WTC11 (cell line): ENCODE results near the gene SMIM3. TPM values are rescaled to one million over a fixed set of nuclear protein-coding genes. Genes with fewer than 3 reads are reported as not detected.

ENCODE experiments used
- ATAC-seq: fragments of 200-7000 bp; cut with Tn5 transposase; 2 replicates; pipeline ENCODE4 v1.10.0; 2021; ENCODE audit warnings: mild to moderate bottlenecking, moderate library complexity
- CTCF ChIA-PET: fragments of 300-600 bp; sonication (Branson Sonifier 250); formaldehyde crosslinking; loops from one replicate; lab custom pipeline; 2021; ENCODE audit warnings: antibody characterized with exemption; lab: Charles Lee
- POLR2A ChIA-PET: fragments of 350-600 bp; sonication (Branson Sonifier 250); formaldehyde crosslinking; loops from one replicate; lab custom pipeline; 2021; ENCODE audit warnings: antibody characterized with exemption; lab: Charles Lee
- DNase-seq: peaks from one replicate; pipeline ENCODE4 v3.0.0; 2021; ENCODE audit warnings: low spot score
- H3K27ac Mint-ChIP-seq: 2 replicates; pipeline ENCODE4 v1.8.0; 2021; ENCODE audit warnings: mixed read lengths
- H3K27me3 Mint-ChIP-seq: 2 replicates; pipeline ENCODE4 v1.8.0; 2021; ENCODE audit warnings: low read depth, mild to moderate bottlenecking, moderate library complexity, mixed read lengths
- H3K36me3 Mint-ChIP-seq: 2 replicates; pipeline ENCODE4 v1.8.0; 2021; ENCODE audit warnings: mixed read lengths
- H3K4me1 Mint-ChIP-seq: 2 replicates; pipeline ENCODE4 v1.8.0; 2022; ENCODE audit warnings: mixed read lengths
- H3K4me3 Mint-ChIP-seq: 2 replicates; pipeline ENCODE4 v1.8.0; 2021; ENCODE audit warnings: mild to moderate bottlenecking, moderate library complexity, mixed read lengths
- H3K9me3 Mint-ChIP-seq: 2 replicates; pipeline ENCODE4 v1.8.0; 2021; ENCODE audit warnings: mixed read lengths
- ATF1 ChIP-seq: sonication (generic); formaldehyde crosslinking; IDR thresholded peaks from 2 replicates; pipeline ENCODE4 v1.8.1; 2023; ENCODE audit warnings: mild to moderate bottlenecking, moderate library complexity, missing genetic modification reagents
- EMX1 ChIP-seq: fragments of 250-450 bp; sonication (Bioruptor Pico); IDR thresholded peaks from 2 replicates; pipeline ENCODE4 v1.8.0; 2021; ENCODE audit warnings: mild to moderate bottlenecking
- HMGA2 ChIP-seq: fragments of 250-450 bp; sonication (Bioruptor Pico); IDR thresholded peaks from 2 replicates; pipeline ENCODE4 v1.4.0; 2021; ENCODE audit warnings: mild to moderate bottlenecking, moderate library complexity
- KAT7 ChIP-seq: sonication (generic); formaldehyde crosslinking; IDR thresholded peaks from 2 replicates; pipeline ENCODE4 v1.8.1; 2023; ENCODE audit warnings: missing genetic modification reagents, mild to moderate bottlenecking, borderline replicate concordance
- NFE2L1 ChIP-seq: sonication (generic); formaldehyde crosslinking; IDR thresholded peaks from 2 replicates; pipeline ENCODE4 v1.8.1; 2023; ENCODE audit warnings: missing genetic modification reagents
- PRRX2 ChIP-seq: fragments of 250-450 bp; sonication (Bioruptor Pico); IDR thresholded peaks from 2 replicates; pipeline ENCODE4 v1.8.0; 2021; ENCODE audit warnings: mild to moderate bottlenecking
- RORB ChIP-seq: fragments of 250-450 bp; sonication (Bioruptor Pico); IDR thresholded peaks from 2 replicates; pipeline ENCODE4 v1.9.0; 2021; ENCODE audit warnings: mild to moderate bottlenecking
- SMAD4 ChIP-seq: sonication (generic); formaldehyde crosslinking; IDR thresholded peaks from 2 replicates; pipeline ENCODE4 v1.8.0; 2022; ENCODE audit warnings: mild to moderate bottlenecking, missing genetic modification reagents
- ZNF138 ChIP-seq: sonication (generic); formaldehyde crosslinking; conservative IDR thresholded peaks from 2 replicates; pipeline ENCODE4 v1.8.1; 2022; ENCODE audit warnings: mild to moderate bottlenecking, moderate library complexity, missing genetic modification reagents
- ZNF423 ChIP-seq: fragments of 250-450 bp; sonication (Bioruptor Pico); IDR thresholded peaks from 2 replicates; pipeline ENCODE4 v2.1.2; 2022; ENCODE audit warnings: mild to moderate bottlenecking, moderate library complexity
- total RNA-seq: library from RNA; stranded (reverse); gene quantifications from 3 replicates; pipeline ENCODE4 v1.2.3, GENCODE V29; 2021
- TF ChIP-seq, protein P1 (sequence below): fragments of 250-450 bp; sonication (Bioruptor Pico); IDR thresholded peaks from 2 replicates; pipeline ENCODE4 v2.1.2; 2022; ENCODE audit warnings: mild to moderate bottlenecking, moderate library complexity
- TF ChIP-seq, protein P2 (sequence below): sonication (generic); formaldehyde crosslinking; conservative IDR thresholded peaks from 2 replicates; pipeline ENCODE4 v1.8.1; 2022; ENCODE audit warnings: mild to moderate bottlenecking, missing genetic modification reagents
- TF ChIP-seq, protein P3 (sequence below): sonication (generic); formaldehyde crosslinking; IDR thresholded peaks from 2 replicates; pipeline ENCODE4 v1.8.0; 2023; ENCODE audit warnings: missing genetic modification reagents, mild to moderate bottlenecking, borderline replicate concordance
- TF ChIP-seq, protein P4 (sequence below): fragments of 250-450 bp; sonication (Bioruptor Pico); IDR thresholded peaks from 2 replicates; pipeline ENCODE4 v1.9.0; 2021; ENCODE audit warnings: mild to moderate bottlenecking, borderline replicate concordance
- TF ChIP-seq, protein P5 (sequence below): sonication (generic); formaldehyde crosslinking; IDR thresholded peaks from 2 replicates; pipeline ENCODE4 v1.8.1; 2023; ENCODE audit warnings: mild to moderate bottlenecking, missing genetic modification reagents, moderate library complexity
- TF ChIP-seq, protein P6 (sequence below): sonication (generic); formaldehyde crosslinking; IDR thresholded peaks from 2 replicates; pipeline ENCODE4 v1.8.1; 2023; ENCODE audit warnings: mild to moderate bottlenecking, missing genetic modification reagents, moderate library complexity

SMIM3 gene
- total RNA-seq, 1 experiment from 2014 or later = 14.1 TPM

DNA sequence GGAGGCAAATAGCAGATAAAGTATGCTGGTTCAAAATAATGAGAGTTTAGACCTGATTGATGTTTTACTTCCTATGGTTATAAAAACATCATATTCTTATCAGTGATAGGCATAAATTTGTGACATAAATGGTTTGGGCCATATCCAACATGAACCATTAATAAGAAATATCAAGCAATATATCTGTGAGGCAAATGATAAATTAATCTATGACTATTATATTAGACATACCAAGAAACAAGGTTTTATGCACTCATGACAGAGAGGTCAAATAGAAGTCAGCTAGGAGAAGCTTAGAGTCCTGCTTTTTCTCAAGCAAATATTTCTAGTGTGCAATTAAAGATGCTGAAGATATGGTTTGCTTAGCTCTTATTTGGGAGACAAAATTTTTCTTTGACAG lies 10.4 kb downstream of the SMIM3 start:
- peaks cover 12% of the 10 kb centered on the region for H3K36me3 Mint-ChIP-seq
- ChIA-PET CTCF (interaction anchor here (1.2 to 4.2 kb wide), 4 partner anchors 10 to 58 kb away, joined by 4 to 18 read pairs (median 8); partner anchors contain the start of genes DCTN4 and SMIM3), POLR2A (interaction anchor here (0.5 kb wide), 1 partner anchor 464 kb away, joined by 3 read pairs; no protein-coding TSS in a partner anchor)
- H3K4me3 Mint-ChIP-seq = no peak overlapping the region
- ATAC-seq (no peak), DNase-seq (no peak)
- peaks cover 37% of the 10 kb centered on the region for H3K4me1 Mint-ChIP-seq
- TF ChIP-seq, protein P1, sequence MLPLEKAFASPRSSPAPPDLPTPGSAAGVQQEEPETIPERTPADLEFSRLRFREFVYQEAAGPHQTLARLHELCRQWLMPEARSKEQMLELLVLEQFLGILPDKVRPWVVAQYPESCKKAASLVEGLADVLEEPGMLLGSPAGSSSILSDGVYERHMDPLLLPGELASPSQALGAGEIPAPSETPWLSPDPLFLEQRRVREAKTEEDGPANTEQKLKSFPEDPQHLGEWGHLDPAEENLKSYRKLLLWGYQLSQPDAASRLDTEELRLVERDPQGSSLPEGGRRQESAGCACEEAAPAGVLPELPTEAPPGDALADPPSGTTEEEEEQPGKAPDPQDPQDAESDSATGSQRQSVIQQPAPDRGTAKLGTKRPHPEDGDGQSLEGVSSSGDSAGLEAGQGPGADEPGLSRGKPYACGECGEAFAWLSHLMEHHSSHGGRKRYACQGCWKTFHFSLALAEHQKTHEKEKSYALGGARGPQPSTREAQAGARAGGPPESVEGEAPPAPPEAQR (CRISPR knock-in tag) = no peak
- TF ChIP-seq KAT7 = no peak
- no peak for TF ChIP-seq ZNF138 (CRISPR knock-in tag)
- TF ChIP-seq, protein P2, sequence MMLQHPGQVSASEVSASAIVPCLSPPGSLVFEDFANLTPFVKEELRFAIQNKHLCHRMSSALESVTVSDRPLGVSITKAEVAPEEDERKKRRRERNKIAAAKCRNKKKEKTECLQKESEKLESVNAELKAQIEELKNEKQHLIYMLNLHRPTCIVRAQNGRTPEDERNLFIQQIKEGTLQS (CRISPR knock-in tag) = no peak
- TF ChIP-seq, protein P3, sequence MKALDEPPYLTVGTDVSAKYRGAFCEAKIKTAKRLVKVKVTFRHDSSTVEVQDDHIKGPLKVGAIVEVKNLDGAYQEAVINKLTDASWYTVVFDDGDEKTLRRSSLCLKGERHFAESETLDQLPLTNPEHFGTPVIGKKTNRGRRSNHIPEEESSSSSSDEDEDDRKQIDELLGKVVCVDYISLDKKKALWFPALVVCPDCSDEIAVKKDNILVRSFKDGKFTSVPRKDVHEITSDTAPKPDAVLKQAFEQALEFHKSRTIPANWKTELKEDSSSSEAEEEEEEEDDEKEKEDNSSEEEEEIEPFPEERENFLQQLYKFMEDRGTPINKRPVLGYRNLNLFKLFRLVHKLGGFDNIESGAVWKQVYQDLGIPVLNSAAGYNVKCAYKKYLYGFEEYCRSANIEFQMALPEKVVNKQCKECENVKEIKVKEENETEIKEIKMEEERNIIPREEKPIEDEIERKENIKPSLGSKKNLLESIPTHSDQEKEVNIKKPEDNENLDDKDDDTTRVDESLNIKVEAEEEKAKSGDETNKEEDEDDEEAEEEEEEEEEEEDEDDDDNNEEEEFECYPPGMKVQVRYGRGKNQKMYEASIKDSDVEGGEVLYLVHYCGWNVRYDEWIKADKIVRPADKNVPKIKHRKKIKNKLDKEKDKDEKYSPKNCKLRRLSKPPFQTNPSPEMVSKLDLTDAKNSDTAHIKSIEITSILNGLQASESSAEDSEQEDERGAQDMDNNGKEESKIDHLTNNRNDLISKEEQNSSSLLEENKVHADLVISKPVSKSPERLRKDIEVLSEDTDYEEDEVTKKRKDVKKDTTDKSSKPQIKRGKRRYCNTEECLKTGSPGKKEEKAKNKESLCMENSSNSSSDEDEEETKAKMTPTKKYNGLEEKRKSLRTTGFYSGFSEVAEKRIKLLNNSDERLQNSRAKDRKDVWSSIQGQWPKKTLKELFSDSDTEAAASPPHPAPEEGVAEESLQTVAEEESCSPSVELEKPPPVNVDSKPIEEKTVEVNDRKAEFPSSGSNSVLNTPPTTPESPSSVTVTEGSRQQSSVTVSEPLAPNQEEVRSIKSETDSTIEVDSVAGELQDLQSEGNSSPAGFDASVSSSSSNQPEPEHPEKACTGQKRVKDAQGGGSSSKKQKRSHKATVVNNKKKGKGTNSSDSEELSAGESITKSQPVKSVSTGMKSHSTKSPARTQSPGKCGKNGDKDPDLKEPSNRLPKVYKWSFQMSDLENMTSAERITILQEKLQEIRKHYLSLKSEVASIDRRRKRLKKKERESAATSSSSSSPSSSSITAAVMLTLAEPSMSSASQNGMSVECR (CRISPR knock-in tag) = no peak
- TF ChIP-seq, protein P4, sequence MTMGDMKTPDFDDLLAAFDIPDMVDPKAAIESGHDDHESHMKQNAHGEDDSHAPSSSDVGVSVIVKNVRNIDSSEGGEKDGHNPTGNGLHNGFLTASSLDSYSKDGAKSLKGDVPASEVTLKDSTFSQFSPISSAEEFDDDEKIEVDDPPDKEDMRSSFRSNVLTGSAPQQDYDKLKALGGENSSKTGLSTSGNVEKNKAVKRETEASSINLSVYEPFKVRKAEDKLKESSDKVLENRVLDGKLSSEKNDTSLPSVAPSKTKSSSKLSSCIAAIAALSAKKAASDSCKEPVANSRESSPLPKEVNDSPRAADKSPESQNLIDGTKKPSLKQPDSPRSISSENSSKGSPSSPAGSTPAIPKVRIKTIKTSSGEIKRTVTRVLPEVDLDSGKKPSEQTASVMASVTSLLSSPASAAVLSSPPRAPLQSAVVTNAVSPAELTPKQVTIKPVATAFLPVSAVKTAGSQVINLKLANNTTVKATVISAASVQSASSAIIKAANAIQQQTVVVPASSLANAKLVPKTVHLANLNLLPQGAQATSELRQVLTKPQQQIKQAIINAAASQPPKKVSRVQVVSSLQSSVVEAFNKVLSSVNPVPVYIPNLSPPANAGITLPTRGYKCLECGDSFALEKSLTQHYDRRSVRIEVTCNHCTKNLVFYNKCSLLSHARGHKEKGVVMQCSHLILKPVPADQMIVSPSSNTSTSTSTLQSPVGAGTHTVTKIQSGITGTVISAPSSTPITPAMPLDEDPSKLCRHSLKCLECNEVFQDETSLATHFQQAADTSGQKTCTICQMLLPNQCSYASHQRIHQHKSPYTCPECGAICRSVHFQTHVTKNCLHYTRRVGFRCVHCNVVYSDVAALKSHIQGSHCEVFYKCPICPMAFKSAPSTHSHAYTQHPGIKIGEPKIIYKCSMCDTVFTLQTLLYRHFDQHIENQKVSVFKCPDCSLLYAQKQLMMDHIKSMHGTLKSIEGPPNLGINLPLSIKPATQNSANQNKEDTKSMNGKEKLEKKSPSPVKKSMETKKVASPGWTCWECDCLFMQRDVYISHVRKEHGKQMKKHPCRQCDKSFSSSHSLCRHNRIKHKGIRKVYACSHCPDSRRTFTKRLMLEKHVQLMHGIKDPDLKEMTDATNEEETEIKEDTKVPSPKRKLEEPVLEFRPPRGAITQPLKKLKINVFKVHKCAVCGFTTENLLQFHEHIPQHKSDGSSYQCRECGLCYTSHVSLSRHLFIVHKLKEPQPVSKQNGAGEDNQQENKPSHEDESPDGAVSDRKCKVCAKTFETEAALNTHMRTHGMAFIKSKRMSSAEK (CRISPR knock-in tag) = no peak
- no peak for TF ChIP-seq HMGA2 (CRISPR knock-in tag)
- no peak for TF ChIP-seq NFE2L1
- TF ChIP-seq RORB = no peak
- TF ChIP-seq ATF1 (CRISPR knock-in tag) = no peak
- TF ChIP-seq PRRX2 (CRISPR knock-in tag) = no peak
- no peak for TF ChIP-seq SMAD4
- TF ChIP-seq, protein P5, sequence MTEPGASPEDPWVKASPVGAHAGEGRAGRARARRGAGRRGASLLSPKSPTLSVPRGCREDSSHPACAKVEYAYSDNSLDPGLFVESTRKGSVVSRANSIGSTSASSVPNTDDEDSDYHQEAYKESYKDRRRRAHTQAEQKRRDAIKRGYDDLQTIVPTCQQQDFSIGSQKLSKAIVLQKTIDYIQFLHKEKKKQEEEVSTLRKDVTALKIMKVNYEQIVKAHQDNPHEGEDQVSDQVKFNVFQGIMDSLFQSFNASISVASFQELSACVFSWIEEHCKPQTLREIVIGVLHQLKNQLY (CRISPR knock-in tag) = no peak
- TF ChIP-seq, protein P6, sequence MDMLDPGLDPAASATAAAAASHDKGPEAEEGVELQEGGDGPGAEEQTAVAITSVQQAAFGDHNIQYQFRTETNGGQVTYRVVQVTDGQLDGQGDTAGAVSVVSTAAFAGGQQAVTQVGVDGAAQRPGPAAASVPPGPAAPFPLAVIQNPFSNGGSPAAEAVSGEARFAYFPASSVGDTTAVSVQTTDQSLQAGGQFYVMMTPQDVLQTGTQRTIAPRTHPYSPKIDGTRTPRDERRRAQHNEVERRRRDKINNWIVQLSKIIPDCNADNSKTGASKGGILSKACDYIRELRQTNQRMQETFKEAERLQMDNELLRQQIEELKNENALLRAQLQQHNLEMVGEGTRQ (CRISPR knock-in tag) = no peak
- TF ChIP-seq EMX1 (CRISPR knock-in tag) = no peak
- no peak for TF ChIP-seq ZNF423 (CRISPR knock-in tag)
- peaks cover 8% of the 10 kb centered on the region for H3K9me3 Mint-ChIP-seq
- no peak overlapping the region for H3K27ac Mint-ChIP-seq
- no peaks in the 10 kb centered on the region for H3K27me3 Mint-ChIP-seq
